Measurements from ENCODE around the gene A3GALT2.

GRCh38 chr1:33363021-33363420, 42.1 kb upstream of the A3GALT2 start:
- no peak for TF ChIP-seq CTCF (IDR thresholded peaks at IDR 0.05; ENCODE audit: low read depth, low read length, missing input control)
- TF ChIP-seq EGR1 (IDR thresholded peaks at IDR 0.05; ENCODE audit: low read depth in 2 of 2): no peak
- no peak for TF ChIP-seq MAX (IDR thresholded peaks at IDR 0.05)
- no peak for TF ChIP-seq YY1 (IDR thresholded peaks at IDR 0.05)
- no peak for TF ChIP-seq RAD21 (IDR thresholded peaks at IDR 0.05)
- no peak for TF ChIP-seq ATF3 (IDR thresholded peaks at IDR 0.05)
- TF ChIP-seq GABPA (IDR thresholded peaks at IDR 0.05 in 1 of 2, conservative IDR thresholded peaks at IDR 0.05 in 1 of 2): no peak
- no peak for TF ChIP-seq FOXA2 (IDR thresholded peaks at IDR 0.05)
